GM06990 (cell line): ENCODE measurements around the gene TOR1AIP1.

Experiments
- DNase-seq: peaks from one replicate; pipeline ENCODE4 v3.0.0-alpha.2; 2011; ENCODE audit not compliant: insufficient read length; ENCODE audit errors: extremely low read depth
- H3K27me3 ChIP-seq: replicated peaks from 2 replicates; pipeline ENCODE4 v1.6.0; 2011; ENCODE audit warnings: low read length; ENCODE audit not compliant: control insufficient read depth, insufficient read depth
- H3K36me3 ChIP-seq: 2 replicates; pipeline ENCODE4 v1.5.1; 2011; ENCODE audit warnings: low read length; ENCODE audit not compliant: control insufficient read depth, insufficient read depth
- H3K4me3 ChIP-seq: replicated peaks from 2 replicates; pipeline ENCODE4 v1.5.1; 2011; ENCODE audit warnings: low read depth, mild to moderate bottlenecking, control low read depth, low read length
- TF ChIP-seq, protein P1 (sequence below): IDR thresholded peaks from 2 replicates; pipeline ENCODE4 v1.5.1; 2011; ENCODE audit warnings: low read length, control low read depth, mild to moderate bottlenecking, inconsistent platforms; ENCODE audit not compliant: insufficient read depth, poor library complexity, severe bottlenecking

Gene TOR1AIP1

DNA sequence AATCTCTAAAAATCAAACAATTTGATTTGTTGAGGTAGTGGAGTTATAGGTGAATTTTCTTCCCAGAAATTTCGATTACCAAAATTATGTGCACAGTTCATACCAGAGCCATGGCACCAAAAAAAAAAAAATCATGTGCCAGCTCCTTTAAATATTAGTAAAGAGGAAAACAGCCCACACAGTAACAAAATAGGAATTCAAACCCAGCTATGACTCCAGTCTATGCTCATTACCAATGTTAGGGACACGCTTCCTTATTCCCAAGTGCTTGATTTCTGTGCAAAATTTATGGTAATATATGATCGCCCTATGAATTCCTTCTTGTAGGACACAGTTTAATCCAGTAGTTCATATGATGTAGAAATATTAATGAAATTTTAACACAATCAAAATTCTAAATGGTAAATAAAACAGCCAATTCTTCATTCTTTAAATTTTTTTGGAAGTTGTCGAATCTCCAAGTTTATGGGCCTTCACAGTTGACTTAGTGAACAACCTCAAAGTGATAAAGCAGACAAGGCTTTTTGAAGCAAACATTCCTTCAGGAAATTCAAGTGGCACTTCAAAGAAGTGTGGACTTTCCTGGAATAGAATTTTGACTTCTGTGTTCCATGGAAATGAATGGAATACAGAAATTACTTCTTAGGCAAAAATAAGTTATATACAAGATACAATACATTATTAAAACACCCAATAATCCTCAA is 6.3 kb upstream of the TOR1AIP1 start:
- DNase-seq: no peak
- TF ChIP-seq, protein P1, sequence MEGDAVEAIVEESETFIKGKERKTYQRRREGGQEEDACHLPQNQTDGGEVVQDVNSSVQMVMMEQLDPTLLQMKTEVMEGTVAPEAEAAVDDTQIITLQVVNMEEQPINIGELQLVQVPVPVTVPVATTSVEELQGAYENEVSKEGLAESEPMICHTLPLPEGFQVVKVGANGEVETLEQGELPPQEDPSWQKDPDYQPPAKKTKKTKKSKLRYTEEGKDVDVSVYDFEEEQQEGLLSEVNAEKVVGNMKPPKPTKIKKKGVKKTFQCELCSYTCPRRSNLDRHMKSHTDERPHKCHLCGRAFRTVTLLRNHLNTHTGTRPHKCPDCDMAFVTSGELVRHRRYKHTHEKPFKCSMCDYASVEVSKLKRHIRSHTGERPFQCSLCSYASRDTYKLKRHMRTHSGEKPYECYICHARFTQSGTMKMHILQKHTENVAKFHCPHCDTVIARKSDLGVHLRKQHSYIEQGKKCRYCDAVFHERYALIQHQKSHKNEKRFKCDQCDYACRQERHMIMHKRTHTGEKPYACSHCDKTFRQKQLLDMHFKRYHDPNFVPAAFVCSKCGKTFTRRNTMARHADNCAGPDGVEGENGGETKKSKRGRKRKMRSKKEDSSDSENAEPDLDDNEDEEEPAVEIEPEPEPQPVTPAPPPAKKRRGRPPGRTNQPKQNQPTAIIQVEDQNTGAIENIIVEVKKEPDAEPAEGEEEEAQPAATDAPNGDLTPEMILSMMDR: no peak
- Histone ChIP-seq H3K36me3 (no peaks in the 10 kb centered on the region; the same call in none of the 2 replicates), H3K27me3 (no peaks in the 10 kb centered on the region), H3K4me3 (peak overlapping the region; percentile 96)

DNA sequence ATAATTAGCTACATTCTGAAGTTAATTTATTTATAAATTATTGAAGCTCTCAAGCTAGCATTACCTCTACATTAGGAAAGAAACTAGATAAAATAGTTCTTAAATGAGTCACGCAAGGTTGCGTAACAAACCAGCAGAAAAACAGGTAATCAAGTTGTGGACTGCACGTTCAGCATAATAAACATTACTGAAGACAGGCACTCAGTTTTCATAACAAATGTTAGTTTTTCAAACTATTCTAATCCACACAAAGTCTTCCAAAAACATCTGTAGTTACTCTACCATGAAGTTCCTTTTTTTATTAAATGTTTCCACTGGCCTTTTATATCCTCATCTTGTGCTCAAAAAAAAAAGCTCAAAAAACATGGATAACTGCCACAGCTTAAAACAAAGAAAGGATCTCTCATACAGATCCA is 5.8 kb upstream of the TOR1AIP1 start:
- TF ChIP-seq, protein P1: no peak
- H3K36me3 ChIP-seq: no peaks in the 10 kb centered on the region; the same call in 1 of the 2 replicates
- H3K4me3 ChIP-seq: peak overlapping the region; percentile 96
- no peak for DNase-seq
- no peaks in the 10 kb centered on the region for H3K27me3 ChIP-seq

DNA sequence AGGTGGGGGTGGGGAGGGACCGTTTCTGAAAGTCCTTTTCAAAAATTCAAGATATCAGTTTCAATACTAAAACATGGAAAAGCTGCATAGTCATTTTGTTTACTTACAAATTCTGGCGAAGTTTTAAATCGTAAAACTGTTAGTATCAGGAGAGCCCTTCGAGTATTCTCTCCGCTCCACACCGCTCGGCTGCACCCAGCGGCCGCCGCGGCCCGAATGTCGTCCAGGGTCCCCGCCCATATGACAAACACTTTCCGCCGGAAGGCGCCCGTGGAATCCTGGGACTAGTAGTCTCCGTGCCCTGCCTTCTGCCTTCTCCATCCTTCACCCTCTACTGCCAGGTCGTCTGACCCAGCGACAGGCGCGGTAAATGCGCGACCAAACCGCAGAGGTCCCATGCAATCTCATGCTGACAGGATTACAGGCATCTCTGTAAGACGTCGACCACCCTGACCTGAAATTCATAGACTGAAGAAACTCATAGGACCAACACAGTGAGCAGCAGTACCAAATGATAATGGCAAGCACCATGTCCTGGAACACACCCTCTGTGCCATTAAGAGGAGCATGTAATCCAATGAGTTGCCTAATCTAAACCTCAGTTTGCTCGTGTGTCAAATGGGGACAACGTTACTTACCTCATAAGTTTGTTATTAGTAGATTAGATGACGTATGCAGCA is 4.4 kb upstream of the TOR1AIP1 start, which contains the start of gene TOR1AIP2:
Gene TOR1AIP2 (minus strand): TSS at position 218 of the 680 bp plus-strand sequence. CDS start 25,138 bp downstream, outside the sequence.
- Histone ChIP-seq H3K4me3 (peak within 1 kb of the TSS; percentile 96), H3K27me3 (no peaks in the 10 kb centered on the region), H3K36me3 (no peaks in the 10 kb centered on the region; the same call in 1 of the 2 replicates)
- DNase-seq: peak; percentile 82
- TF ChIP-seq, protein P1: no peak

DNA sequence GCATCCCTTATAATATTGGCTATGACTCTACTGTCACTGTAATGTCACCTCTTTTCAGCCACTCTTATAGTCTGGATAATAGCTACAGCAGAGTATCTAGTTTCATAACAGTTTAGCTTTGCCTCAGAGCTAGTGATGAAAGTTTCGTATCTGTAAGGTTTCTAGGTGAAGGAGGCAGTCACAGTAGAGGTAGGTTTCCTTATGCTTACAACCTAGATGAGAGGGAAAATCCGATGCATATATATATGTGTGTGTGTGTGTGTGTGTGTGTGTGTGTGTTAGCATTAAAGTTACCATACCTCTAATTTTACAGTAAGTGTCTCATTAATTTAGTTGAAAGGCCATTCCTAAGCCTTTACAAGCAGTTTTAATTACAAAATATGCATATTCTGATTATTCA is 2.3 kb upstream of the TOR1AIP1 start:
- H3K4me3 ChIP-seq: no peak overlapping the region
- no peaks in the 10 kb centered on the region for H3K27me3 ChIP-seq
- H3K36me3 ChIP-seq: no peaks in the 10 kb centered on the region; the same call in 1 of the 2 replicates
- TF ChIP-seq, protein P1: no peak
- DNase-seq: peak; percentile 28

DNA sequence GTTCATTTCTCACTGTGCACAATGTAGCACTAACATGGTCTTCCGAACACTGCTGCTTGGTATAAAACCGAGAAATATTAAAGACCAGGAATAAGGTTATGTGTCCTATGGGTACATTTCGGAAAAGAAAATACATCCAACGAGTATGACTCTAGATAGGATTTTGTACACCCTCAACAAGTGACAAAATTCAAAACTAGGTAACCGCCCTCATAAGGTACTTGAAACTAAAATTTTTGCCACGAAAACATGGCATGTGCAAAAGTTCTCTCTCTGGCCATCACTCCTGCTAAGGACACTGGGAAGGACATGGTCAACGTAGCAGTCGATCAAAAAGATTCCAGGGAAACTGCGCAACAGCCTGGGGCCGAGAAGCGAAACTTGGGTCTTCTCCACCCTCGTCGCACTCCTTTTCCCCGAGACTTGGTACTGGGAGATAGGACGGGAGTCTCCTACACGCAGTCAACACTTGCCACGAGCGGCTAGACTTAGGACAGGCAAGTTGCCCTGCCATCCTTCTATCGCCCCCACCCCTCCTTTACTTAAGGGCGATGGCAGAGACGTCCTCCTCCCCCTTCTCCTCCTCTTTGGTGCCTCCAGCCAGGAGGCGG is 338 bp upstream of the TOR1AIP1 start:
- TF ChIP-seq, protein P1: no peak
- DNase-seq: no peak
- H3K27me3 ChIP-seq: no peaks in the 10 kb centered on the region

More for the DNA sequence above, 338 bp upstream of the TOR1AIP1 start:
- Histone ChIP-seq H3K4me3 (peak overlapping the region; percentile 93), H3K36me3 (no peaks in the 10 kb centered on the region)
